Nephron progenitor cell (in vitro differentiated cells): Measurements from ENCODE around the gene LHX4.

Experiments
- DNase-seq: peaks from one replicate; pipeline ENCODE4 v3.0.0; 2021
- H3K27ac Mint-ChIP-seq: 2 replicates; pipeline ENCODE4 v1.8.0; 2021; ENCODE audit warnings: mild to moderate bottlenecking, moderate library complexity, mixed read lengths
- H3K27me3 Mint-ChIP-seq: 2 replicates; pipeline ENCODE4 v1.8.0; 2021; ENCODE audit warnings: mild to moderate bottlenecking, low read depth, mixed read lengths; ENCODE audit not compliant: poor library complexity
- H3K36me3 Mint-ChIP-seq: 2 replicates; pipeline ENCODE4 v1.8.0; 2021; ENCODE audit warnings: low read depth, mixed read lengths
- H3K4me1 Mint-ChIP-seq: 2 replicates; pipeline ENCODE4 v1.8.0; 2021; ENCODE audit warnings: mixed read lengths
- H3K4me3 Mint-ChIP-seq: 2 replicates; pipeline ENCODE4 v1.8.0; 2021; ENCODE audit warnings: mild to moderate bottlenecking, moderate library complexity, mixed read lengths
- H3K9me3 Mint-ChIP-seq: 2 replicates; pipeline ENCODE4 v1.8.0; 2021; ENCODE audit warnings: mild to moderate bottlenecking, moderate library complexity, mixed read lengths
- CTCF ChIP-seq: fragments of 200-600 bp; sonication (generic); IDR thresholded peaks from 2 replicates; pipeline ENCODE4 v1.5.0; 2021; ENCODE audit warnings: antibody characterized with exemption

LHX4 gene

GRCh38 chr1:180208264-180208663 lies 21.8 kb upstream of the LHX4 start:
- Mint-ChIP-seq H3K27me3 (peaks cover 46% of the 10 kb centered on the region), H3K4me1 (peaks cover 27% of the 10 kb centered on the region), H3K9me3 (no peaks in the 10 kb centered on the region), H3K36me3 (no peaks in the 10 kb centered on the region), H3K27ac (no peak overlapping the region), H3K4me3 (no peak overlapping the region)
- no peak for DNase-seq
- no peak for TF ChIP-seq CTCF

GRCh38 chr1:180210008-180210620 lies 19.9 kb upstream of the LHX4 start:
- DNase-seq = no peak
- H3K9me3 Mint-ChIP-seq = no peaks in the 10 kb centered on the region
- peaks cover 19% of the 10 kb centered on the region for H3K4me1 Mint-ChIP-seq
- H3K27ac Mint-ChIP-seq = no peak overlapping the region
- H3K36me3 Mint-ChIP-seq = no peaks in the 10 kb centered on the region
- no peak for TF ChIP-seq CTCF
- peaks cover 49% of the 10 kb centered on the region for H3K27me3 Mint-ChIP-seq
- no peak overlapping the region for H3K4me3 Mint-ChIP-seq

- Mint-ChIP-seq H3K27ac (no peak overlapping the region), H3K9me3 (no peaks in the 10 kb centered on the region), H3K36me3 (no peaks in the 10 kb centered on the region), H3K4me1 (peaks cover 19% of the 10 kb centered on the region), H3K4me3 (peak overlapping the region; percentile 13), H3K27me3 (peaks cover 53% of the 10 kb centered on the region)
- no peak for TF ChIP-seq CTCF
- DNase-seq = no peak
These were observed 18.8 kb upstream of the LHX4 start for GRCh38 chr1:180211156-180211859.

GRCh38 chr1:180211860-180212229 lies 18.2 kb upstream of the LHX4 start:
- peak overlapping the region; percentile 13 for H3K4me3 Mint-ChIP-seq
- H3K27ac Mint-ChIP-seq = no peak overlapping the region
- peaks cover 55% of the 10 kb centered on the region for H3K27me3 Mint-ChIP-seq
- no peak for TF ChIP-seq CTCF
- DNase-seq = no peak
- H3K9me3 Mint-ChIP-seq = peaks cover 4% of the 10 kb centered on the region
- H3K36me3 Mint-ChIP-seq = no peaks in the 10 kb centered on the region
- peaks cover 19% of the 10 kb centered on the region for H3K4me1 Mint-ChIP-seq

- peaks cover 20% of the 10 kb centered on the region for H3K4me1 Mint-ChIP-seq
- peaks cover 47% of the 10 kb centered on the region for H3K27me3 Mint-ChIP-seq
- H3K9me3 Mint-ChIP-seq = peaks cover 8% of the 10 kb centered on the region
- no peak overlapping the region for H3K27ac Mint-ChIP-seq
- no peaks in the 10 kb centered on the region for H3K36me3 Mint-ChIP-seq
- H3K4me3 Mint-ChIP-seq = no peak overlapping the region
- peak; percentile 34 for DNase-seq
- TF ChIP-seq CTCF = no peak
These were observed 16.5 kb upstream of the LHX4 start for GRCh38 chr1:180213401-180214170.
